ENCODE measurements around the gene ADGRG2. TPM values are rescaled to one million over a fixed set of nuclear protein-coding genes. Genes with fewer than 3 reads are reported as not detected.

The ADGRG2 gene
- total RNA-seq, 1 experiment from 2014 or later: not detected

DNA sequence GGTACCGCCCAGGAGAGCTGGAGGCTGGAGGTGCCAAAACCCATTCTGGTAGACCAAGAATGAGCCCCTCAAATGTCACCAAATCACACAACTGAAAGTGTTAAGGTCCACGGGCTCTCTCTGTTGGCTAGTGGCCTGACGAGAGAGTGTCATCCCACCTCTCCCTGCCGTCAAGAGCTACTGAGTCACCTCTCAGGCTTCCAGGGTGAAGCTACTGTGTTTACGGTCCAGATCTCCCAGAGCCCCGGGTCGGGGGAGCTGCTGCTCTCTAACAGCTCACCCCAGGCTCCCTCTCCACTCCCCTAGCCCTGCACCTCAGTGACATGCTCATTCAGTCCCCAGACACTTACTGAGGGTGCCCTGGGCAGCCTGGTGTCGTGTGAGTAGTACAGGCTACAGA lies 59.2 kb downstream of the ADGRG2 start:
- DNase-seq (ENCODE audit: low read depth, low spot score): no peak
- TF ChIP-seq FOSL1 (IDR thresholded peaks at IDR 0.05; ENCODE audit: low read depth): no peak
- no peak for TF ChIP-seq CEBPB (IDR thresholded peaks at IDR 0.05; ENCODE audit: low read depth)
- no peak for TF ChIP-seq ELF1 (IDR thresholded peaks at IDR 0.05; ENCODE audit: borderline replicate concordance, low read depth)
- TF ChIP-seq ZNF274 (IDR thresholded peaks at IDR 0.05; ENCODE audit: low read depth, low read length): no peak
- CTCF ChIA-PET: no interaction called here

DNA sequence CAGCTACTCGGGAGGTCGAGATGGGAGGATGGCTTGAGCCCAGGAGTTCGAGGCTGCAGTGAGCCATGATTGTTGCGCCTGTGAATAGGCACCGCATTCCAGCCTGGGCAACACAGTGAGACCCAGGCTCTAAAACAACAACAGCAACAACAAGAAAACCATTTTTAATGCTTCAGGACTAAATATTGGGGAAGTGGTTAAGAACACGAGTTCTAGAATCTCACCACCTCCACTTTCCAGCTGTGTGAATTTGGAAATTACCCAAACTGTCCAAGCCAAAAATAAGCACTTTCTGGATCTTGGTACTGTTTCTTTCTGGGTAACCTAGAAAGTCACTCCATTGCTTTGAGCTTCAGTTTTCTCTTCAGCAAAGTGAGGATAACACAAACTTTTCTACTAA lies 63.2 kb downstream of the ADGRG2 start:
- intact Hi-C loops (cut with micrococcal nuclease): no loop called here
- ChIA-PET CTCF (no interaction called here), POLR2A (no interaction called here), RAD21 (ENCODE audit: low non-redundant PET in 1 of 2, low total read pairs in 2 of 2, uncharacterized antibody in 2 of 2, unreplicated experiment in 2 of 2) (no interaction called here)
- no peaks in the 10 kb centered on the region for H3K9me2 ChIP-seq (ENCODE audit: insufficient read depth)
- H3K4me2 ChIP-seq (ENCODE audit: low read length): no peak overlapping the region
- H3K4me3 ChIP-seq (replicated peaks in 1 of 2; ENCODE audit: low read depth in 1 of 2, low read length in 2 of 2): no peak overlapping the region
- H2AFZ ChIP-seq (ENCODE audit: low read depth, low read length, poor library complexity, severe bottlenecking): no peak overlapping the region
- no peaks in the 10 kb centered on the region for H3K9me3 ChIP-seq (ENCODE audit: control insufficient read depth in 1 of 2, insufficient read depth in 1 of 2, low read depth in 1 of 2, low read length in 2 of 2)
- H3K79me2 ChIP-seq (ENCODE audit: insufficient read depth, low read length): no peaks in the 10 kb centered on the region
- H3K9ac ChIP-seq (ENCODE audit: low read length): no peak overlapping the region
- H3K4me1 ChIP-seq (ENCODE audit: control insufficient read depth in 1 of 2, insufficient read depth in 2 of 2, low read length in 2 of 2): no peaks in the 10 kb centered on the region
- no peaks in the 10 kb centered on the region for H3K27me3 ChIP-seq (ENCODE audit: insufficient read depth, low read length)
- no TSS peak for BruUV-seq (replicated peaks)
- ATAC-seq (no peak), DNase-seq (ENCODE audit: low read depth, low spot score) (no peak)
- H3K36me3 ChIP-seq (ENCODE audit: control insufficient read depth in 1 of 2, insufficient read depth in 2 of 2, low read length in 2 of 2): no peaks in the 10 kb centered on the region
- H4K20me1 ChIP-seq (ENCODE audit: insufficient read depth): no peaks in the 10 kb centered on the region; the same call in 1 of the 2 replicates
- no peak overlapping the region for H3K27ac ChIP-seq (ENCODE audit: low read depth, low read length)
- no peak for TF ChIP-seq ZNF274 (IDR thresholded peaks at IDR 0.05; ENCODE audit: low read depth, low read length)
- TF ChIP-seq EZH2phosphoT487 (IDR thresholded peaks at IDR 0.05; ENCODE audit: borderline replicate concordance): no peak
- TF ChIP-seq SIN3A (IDR thresholded peaks at IDR 0.05; ENCODE audit: low read depth): no peak
- no peak for TF ChIP-seq CEBPB (IDR thresholded peaks at IDR 0.05; ENCODE audit: low read depth)
- no peak for TF ChIP-seq POLR2A (IDR thresholded peaks at IDR 0.05; ENCODE audit: borderline replicate concordance, extremely low read depth, insufficient read depth, insufficient read length)
- TF ChIP-seq SRF (IDR thresholded peaks at IDR 0.05; ENCODE audit: low read depth): no peak
- TF ChIP-seq SP1 (IDR thresholded peaks at IDR 0.05; ENCODE audit: low read depth): no peak
- TF ChIP-seq, protein P1, sequence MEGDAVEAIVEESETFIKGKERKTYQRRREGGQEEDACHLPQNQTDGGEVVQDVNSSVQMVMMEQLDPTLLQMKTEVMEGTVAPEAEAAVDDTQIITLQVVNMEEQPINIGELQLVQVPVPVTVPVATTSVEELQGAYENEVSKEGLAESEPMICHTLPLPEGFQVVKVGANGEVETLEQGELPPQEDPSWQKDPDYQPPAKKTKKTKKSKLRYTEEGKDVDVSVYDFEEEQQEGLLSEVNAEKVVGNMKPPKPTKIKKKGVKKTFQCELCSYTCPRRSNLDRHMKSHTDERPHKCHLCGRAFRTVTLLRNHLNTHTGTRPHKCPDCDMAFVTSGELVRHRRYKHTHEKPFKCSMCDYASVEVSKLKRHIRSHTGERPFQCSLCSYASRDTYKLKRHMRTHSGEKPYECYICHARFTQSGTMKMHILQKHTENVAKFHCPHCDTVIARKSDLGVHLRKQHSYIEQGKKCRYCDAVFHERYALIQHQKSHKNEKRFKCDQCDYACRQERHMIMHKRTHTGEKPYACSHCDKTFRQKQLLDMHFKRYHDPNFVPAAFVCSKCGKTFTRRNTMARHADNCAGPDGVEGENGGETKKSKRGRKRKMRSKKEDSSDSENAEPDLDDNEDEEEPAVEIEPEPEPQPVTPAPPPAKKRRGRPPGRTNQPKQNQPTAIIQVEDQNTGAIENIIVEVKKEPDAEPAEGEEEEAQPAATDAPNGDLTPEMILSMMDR (IDR thresholded peaks at IDR 0.05 in 2 of 3, conservative IDR thresholded peaks at IDR 0.05 in 1 of 3; ENCODE audit: borderline replicate concordance in 1 of 3, insufficient read depth in 1 of 3, low read depth in 2 of 3, low read length in 2 of 3): no peak
- TF ChIP-seq, protein P2, sequence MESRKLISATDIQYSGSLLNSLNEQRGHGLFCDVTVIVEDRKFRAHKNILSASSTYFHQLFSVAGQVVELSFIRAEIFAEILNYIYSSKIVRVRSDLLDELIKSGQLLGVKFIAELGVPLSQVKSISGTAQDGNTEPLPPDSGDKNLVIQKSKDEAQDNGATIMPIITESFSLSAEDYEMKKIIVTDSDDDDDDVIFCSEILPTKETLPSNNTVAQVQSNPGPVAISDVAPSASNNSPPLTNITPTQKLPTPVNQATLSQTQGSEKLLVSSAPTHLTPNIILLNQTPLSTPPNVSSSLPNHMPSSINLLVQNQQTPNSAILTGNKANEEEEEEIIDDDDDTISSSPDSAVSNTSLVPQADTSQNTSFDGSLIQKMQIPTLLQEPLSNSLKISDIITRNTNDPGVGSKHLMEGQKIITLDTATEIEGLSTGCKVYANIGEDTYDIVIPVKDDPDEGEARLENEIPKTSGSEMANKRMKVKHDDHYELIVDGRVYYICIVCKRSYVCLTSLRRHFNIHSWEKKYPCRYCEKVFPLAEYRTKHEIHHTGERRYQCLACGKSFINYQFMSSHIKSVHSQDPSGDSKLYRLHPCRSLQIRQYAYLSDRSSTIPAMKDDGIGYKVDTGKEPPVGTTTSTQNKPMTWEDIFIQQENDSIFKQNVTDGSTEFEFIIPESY (IDR thresholded peaks at IDR 0.05; ENCODE audit: extremely low read depth, insufficient replicate concordance, low read length): no peak
- TF ChIP-seq POLR2AphosphoS5 (IDR thresholded peaks at IDR 0.05; ENCODE audit: low read depth, low read length): no peak
- TF ChIP-seq, protein P3, sequence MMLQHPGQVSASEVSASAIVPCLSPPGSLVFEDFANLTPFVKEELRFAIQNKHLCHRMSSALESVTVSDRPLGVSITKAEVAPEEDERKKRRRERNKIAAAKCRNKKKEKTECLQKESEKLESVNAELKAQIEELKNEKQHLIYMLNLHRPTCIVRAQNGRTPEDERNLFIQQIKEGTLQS (IDR thresholded peaks at IDR 0.05): no peak
- TF ChIP-seq TCF7L2 (IDR thresholded peaks at IDR 0.05; ENCODE audit: borderline replicate concordance, extremely low read depth, insufficient read depth, insufficient read length): no peak
- no peak for TF ChIP-seq EZH2 (IDR thresholded peaks at IDR 0.05)

More for the DNA sequence above, 59.2 kb downstream of the ADGRG2 start:
- Histone ChIP-seq H3K9me3 (ENCODE audit: control insufficient read depth in 1 of 2, insufficient read depth in 1 of 2, low read depth in 1 of 2, low read length in 2 of 2) (no peaks in the 10 kb centered on the region), H3K27ac (ENCODE audit: low read depth, low read length) (no peak overlapping the region), H3K36me3 (ENCODE audit: control insufficient read depth in 1 of 2, insufficient read depth in 2 of 2, low read length in 2 of 2) (no peaks in the 10 kb centered on the region), H3K4me3 (replicated peaks in 1 of 2; ENCODE audit: low read depth in 1 of 2, low read length in 2 of 2) (no peak overlapping the region), H3K4me1 (ENCODE audit: control insufficient read depth in 1 of 2, insufficient read depth in 2 of 2, low read length in 2 of 2) (no peaks in the 10 kb centered on the region), H2AFZ (ENCODE audit: low read depth, low read length, poor library complexity, severe bottlenecking) (no peak overlapping the region), H3K79me2 (ENCODE audit: insufficient read depth, low read length) (no peaks in the 10 kb centered on the region), H3K4me2 (ENCODE audit: low read length) (no peak overlapping the region), H3K27me3 (ENCODE audit: insufficient read depth, low read length) (no peaks in the 10 kb centered on the region), H3K9ac (ENCODE audit: low read length) (no peak overlapping the region), H3K9me2 (ENCODE audit: insufficient read depth) (no peaks in the 10 kb centered on the region), H4K20me1 (ENCODE audit: insufficient read depth) (no peaks in the 10 kb centered on the region; the same call in 1 of the 2 replicates)
- POLR2A ChIA-PET: no interaction called here
- BruUV-seq (replicated peaks): no TSS peak
- no peak for ATAC-seq
- RAD21 ChIA-PET (ENCODE audit: low non-redundant PET in 1 of 2, low total read pairs in 2 of 2, uncharacterized antibody in 2 of 2, unreplicated experiment in 2 of 2): no interaction called here
- intact Hi-C loops (cut with micrococcal nuclease): no loop called here

Data from HCT116 (cell line).